GM10847 (cell line): ENCODE results near the gene LIFR.

Experiments used
- POLR2A ChIP-seq: IDR thresholded peaks from 2 replicates; pipeline ENCODE4 v1.6.1; 2011; ENCODE audit not compliant: insufficient read length; ENCODE audit errors: extremely low read depth

Gene LIFR

DNA sequence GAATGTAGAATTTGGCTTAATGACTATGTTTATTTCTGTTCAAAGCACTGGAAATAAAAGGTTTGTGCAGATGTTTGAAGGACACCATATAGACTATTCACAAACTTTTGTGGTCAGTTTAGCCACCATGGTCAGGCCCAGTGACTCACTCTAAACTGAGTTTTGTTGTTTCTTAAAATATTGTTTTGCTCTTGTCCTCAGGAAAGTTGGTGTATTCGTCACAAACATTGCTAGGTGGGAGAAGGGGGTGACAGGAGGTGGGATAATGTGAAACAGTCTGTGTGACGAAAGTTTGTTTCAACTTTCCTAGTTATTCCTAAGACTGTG, 35.0 kb upstream of the LIFR start:
- no peak for TF ChIP-seq POLR2A

DNA sequence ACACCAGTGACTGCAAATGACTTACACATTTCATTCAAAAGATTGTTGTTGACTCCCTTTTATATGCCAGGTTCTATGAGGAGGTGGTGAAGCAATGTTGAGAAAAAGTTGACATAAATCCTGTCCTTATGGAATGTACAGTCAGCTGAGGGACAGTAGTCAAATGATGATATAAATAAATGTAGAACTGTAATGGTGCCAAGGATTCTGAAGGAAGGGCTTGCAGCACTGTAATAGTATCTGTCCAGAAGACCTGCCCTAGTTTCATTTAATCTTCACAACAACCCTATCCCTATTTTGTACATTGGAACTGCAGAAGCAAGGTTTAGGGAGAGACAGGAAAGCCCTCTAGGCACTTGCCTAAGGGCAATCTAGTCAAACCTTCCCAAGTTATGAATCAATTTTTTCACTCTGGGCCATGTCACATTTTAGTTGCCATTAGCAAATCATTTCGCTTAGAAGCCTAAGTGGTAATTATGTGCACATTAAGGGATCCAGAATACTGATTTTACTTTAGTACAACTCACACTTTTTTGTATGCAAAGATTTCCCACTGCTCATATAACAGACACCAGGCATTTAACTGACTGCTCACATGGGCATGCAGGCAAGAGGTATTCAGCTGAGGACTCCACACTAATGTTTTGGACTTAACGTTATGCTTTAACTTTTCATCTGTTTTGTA, 34.5 kb upstream of the LIFR start:
- TF ChIP-seq POLR2A, result no peak

DNA sequence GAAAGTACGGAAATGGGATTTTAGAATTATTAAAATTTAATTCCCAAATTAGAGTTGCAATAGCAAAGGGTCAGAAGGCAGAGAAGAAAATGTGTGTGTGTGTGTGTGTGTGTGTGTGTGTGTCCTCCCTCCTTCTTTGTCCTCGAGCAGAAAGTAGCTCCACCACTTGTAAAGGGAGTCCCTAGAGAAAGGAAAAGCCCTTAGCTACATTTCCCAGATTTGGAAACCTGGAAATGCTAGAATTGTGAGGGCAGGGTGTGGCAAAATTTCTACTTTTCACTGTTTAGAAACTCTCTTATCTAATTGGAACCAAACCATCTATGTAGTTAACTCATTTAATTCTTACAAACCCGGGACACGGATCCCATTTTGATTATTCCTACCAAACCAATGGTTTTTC, 33.2 kb upstream of the LIFR start:
- no peak for TF ChIP-seq POLR2A

DNA sequence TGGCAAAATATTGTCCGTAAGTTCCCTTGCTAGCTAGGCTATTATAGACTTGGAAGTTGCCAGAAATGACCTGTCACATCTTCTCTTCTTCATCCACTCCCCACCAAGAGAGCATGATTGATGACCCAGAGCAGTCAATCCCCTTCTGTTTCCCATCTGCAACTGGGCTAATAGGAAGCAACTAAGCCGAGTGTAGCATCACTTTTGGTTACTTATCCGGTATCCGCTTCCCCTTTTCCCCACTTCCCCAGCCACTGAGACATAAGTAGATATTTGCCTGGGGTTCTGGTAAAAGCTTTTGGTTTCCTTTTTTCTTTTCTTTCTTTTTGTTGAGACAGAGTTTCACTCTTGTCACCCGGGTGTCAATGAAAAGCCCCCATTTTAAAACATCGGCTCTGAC, 29.4 kb upstream of the LIFR start:
- TF ChIP-seq POLR2A, result no peak

DNA sequence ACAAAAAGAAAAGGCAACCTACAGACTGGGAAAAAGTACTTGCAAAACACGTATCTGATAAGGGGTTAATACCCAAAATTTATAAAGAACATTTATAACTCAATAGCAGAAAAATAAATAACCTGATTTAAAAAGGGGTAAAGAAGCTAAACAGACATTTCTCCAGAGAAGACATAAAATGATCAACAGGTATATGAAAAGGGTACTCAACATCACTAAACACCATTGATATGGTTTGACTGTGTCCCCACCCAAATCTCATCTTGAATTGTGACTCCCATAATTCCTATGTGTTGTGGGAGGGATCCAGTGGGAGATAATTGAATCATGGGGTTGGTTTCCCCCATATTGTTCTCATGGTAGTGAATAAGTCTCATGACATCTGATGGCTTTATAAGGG, 27.1 kb upstream of the LIFR start:
- TF ChIP-seq POLR2A, result no peak

DNA sequence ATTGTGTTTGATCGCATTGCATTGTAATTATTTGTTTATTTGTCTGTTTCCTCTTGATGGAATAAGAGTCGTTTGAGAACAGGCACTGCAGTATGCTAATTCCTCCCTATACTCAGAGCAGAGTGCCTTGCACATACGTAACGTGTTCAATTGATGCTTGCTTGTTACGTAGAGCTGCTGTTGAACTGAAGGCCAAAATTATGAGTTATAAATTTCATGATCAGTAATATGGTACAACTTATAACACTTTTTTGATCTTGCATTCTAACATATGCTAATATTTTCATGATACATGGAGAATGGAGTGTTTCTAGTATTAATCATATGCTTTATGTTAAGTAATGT, 26.5 kb upstream of the LIFR start:
- TF ChIP-seq POLR2A, result no peak

DNA sequence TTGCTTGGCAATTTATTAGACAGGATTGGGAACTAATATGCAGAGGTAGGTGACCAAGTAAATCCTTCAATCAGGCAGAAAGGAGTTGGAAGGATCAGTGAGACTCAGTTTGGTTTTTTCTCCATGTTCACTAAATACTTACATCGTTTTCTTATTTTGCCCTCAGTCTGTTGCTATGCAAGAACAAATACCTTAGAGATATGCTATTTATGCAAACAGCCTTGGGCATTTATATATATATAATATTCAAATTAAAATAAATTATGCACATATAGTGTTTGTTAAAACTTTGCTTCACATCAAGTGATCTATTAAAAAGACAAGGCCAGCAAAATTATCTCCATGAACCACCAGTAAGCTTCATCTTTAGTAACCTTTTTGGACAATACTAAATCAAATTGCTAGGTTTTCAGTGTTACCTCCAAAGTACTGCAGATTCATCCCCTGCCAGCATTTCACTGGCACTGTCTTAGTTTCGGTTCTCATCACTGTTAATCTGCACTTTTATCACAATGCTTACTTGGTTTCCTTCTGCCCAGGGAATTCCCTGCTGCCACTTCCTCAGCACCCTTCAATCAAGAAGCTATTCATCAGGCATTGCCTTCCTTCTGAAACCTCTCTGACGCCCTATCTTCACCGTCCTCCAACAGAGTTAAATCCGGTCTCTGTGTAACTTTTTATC, 26.0 kb upstream of the LIFR start:
- no peak for TF ChIP-seq POLR2A

DNA sequence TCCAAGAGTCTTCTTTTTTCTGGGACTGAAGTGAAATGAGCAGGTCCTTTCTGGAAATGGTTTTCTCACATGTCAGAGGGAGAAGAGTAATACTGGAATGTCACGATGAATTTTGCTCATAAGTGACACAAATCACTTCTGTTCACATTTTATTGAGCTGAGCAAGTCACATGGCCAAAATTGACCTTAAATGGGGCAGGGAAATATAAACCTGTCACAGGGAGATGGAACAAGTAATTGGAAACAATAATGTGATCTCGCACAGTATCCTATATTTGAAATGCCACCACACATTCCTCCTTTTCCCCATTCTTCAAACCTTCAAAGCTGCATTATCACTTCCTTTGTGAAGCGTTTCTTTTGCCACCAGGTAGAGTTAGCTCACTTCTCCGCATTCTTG, 25.2 kb upstream of the LIFR start:
- TF ChIP-seq POLR2A, result no peak

DNA sequence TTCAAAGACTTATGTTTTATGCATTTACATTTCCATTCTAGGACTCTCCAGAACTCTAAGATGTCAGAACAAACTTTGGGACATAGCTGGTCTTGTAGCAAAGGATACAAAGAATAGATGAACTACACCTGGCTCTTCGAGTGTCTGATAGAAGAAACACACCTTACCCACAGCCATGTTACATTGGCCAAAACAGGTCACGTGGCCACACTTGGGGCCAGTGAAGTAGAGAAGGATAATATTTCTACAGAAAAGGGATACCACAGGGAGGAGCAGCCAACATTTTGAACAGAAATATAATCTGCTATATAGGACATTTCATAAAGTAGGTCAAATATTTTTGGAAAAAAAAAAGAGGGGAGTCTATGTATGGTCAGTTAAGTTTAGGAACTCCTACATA, 22.7 kb upstream of the LIFR start:
- no peak for TF ChIP-seq POLR2A

DNA sequence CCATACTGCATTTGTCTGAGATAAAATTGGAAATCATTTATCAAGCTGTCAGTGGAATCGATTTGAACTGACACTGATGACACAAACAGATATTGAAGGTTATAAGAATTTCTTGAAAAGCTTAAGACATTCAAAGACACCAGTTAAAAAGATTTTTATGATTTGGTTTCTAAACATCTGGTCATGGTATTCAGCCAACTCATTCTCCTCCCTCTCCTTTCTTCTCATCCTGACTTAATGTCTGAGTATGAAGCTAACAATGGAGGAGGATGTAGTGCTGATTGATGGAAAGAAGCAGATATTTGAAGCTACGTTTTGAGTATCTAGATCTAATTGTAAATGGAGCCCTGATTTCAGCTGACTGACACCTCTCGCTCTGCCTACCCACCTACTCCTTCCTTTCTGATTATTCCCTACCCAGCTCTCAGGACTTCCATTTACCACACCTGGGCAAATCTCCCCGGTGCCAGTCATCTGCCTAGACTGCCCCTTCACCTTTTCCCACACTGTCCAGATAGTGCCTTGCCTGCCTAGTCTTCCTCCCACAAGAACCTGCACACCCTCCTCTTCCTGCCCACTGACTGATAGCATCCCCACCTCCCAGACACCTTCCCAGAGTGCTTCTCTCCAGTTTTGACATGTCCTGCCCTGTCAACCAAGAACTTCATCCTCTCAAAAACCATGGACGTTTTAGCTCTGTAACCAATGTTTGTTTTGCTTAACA, 20.7 kb upstream of the LIFR start:
- no peak for TF ChIP-seq POLR2A

DNA sequence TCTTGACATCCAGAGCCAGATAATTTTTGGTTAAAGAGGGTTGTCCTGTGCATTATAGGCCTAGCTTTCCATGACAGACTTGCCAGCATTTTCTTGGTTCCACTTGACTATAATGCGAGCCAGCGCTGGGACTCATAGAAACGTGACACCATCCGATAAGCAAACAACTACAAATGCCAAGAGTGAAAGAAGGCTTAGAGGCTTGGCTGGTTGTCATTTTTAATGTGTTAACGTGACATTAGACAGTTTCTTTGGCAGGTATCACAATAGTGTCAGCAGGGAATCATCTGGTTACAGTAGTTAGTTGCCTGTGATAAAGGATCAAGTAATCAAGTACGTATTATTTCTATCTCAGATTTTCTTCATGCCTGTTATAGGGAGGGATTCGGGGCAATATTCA, 20.0 kb upstream of the LIFR start:
- no peak for TF ChIP-seq POLR2A

DNA sequence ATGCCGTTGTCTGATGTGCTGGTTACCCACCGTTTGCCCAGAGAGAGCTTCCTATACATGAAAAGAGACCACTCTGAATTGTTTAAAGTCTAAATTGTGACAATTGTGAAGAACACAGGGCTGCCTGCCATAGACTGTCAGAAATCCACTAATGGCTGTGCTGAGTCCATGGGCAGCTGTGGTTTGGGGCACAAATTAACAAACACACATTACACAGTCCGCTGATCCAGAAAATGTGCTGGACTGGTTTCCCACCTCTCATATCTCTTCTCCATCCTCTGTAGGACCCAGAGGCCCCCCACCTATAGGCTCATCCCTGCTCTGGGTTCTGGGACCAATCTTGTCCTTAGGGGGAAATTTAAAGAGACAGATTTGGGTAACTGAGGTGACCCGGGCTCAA, 19.0 kb upstream of the LIFR start:
- TF ChIP-seq POLR2A, result no peak

DNA sequence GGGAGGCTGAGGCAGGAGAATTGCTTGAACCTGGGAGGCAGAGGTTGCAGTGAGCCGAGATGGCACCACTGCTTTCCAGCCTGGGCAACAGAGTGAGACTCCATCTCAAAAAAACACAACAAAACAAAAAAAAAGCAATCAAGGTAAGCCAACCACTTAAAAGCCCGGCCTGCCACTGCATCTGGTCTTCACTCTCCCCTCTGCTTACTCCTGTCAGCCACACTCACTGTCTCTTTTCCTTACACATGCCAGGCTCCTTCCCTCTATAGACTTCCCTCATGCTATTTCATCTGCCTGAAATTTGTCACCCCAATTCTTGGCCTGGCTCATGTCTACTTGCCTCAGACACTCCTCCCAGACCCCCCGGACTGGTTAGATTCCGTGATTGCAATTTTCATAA, 17.6 kb upstream of the LIFR start:
- TF ChIP-seq POLR2A, result no peak

DNA sequence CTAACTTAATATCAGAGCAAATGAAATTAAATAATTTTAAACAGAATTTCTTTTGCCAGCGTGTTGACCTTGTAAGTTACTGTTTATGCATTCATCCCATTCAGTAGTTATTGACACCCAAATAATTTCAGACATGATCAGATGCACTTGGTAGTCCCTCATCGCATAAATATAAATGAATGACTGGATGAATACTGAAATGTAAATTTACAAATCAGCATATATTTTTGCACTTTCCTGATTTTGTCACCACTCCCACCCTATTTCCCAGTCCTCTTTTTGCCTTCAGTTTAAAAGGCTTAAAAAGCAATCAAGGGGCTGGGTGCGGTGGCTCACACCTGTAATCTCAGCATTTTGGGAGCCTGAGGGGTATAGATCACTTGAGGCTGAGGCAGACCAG, 17.1 kb upstream of the LIFR start:
- TF ChIP-seq POLR2A, result no peak

DNA sequence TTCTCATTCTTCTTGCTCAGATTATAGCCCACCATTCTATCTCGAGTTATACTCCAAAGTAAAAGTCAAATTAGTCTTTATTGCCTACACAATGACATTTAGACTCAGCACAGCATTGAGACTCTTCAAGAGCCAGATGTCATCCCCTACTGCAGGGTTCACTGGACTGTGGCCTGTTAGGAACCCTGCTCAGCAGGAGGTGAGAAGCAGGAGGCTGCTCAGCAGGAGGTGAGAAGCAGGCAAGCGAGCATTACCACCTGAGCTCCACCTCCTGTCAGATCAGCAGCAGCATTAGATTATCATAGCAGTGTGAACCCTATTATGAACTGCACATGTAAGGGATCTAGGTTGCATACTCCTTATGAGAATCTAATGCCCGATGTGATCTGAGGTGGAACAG, 12.7 kb upstream of the LIFR start:
- TF ChIP-seq POLR2A, result no peak

DNA sequence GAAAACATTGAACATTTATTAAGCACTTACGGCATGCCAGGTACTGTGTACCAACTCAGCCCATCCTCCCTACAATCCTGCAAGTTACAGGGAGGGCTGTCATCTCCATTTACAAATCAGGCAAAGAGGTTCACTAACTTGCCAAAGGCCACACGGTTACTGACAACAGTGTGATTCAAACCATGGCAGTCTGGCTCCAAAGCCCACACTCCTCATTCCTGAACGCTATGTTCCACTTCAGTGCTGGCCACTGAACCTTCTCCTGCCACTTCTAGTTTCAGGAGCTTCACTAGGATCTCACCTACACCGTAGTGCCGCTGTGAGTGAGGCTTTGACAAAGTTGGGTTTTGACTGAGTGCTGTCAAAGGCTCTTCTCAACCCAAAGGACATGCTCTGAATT, 7.2 kb upstream of the LIFR start:
- TF ChIP-seq POLR2A, result no peak
